Ishikawa (cell line): Measurements from ENCODE around the gene MAST4.

Source experiments
- CEBPB ChIP-seq: IDR thresholded peaks from 2 replicates; pipeline ENCODE4 v1.6.1; 2012
- EGR1 ChIP-seq: IDR thresholded peaks from 2 replicates; pipeline ENCODE4 v1.6.1; 2012
- FOXM1 ChIP-seq: IDR thresholded peaks from 2 replicates; pipeline ENCODE4 v1.6.1; 2012; ENCODE audit warnings: low read depth, borderline replicate concordance
- MAX ChIP-seq: IDR thresholded peaks from 2 replicates; pipeline ENCODE4 v1.6.1; 2012
- RAD21 ChIP-seq: IDR thresholded peaks from 2 replicates; pipeline ENCODE4 v1.6.1; 2012; ENCODE audit warnings: low read depth
- TAF1 ChIP-seq: IDR thresholded peaks from 2 replicates; pipeline ENCODE4 v1.6.1; 2012; ENCODE audit warnings: low read depth, mild to moderate bottlenecking
- TCF12 ChIP-seq: IDR thresholded peaks from 2 replicates; pipeline ENCODE4 v1.6.1; 2012; ENCODE audit warnings: low read depth
- TEAD4 ChIP-seq: IDR thresholded peaks from 2 replicates; pipeline ENCODE4 v1.6.1; 2012
- USF1 ChIP-seq: IDR thresholded peaks from 2 replicates; pipeline ENCODE4 v1.6.1; 2012
- YY1 ChIP-seq: IDR thresholded peaks from 2 replicates; pipeline ENCODE4 v1.6.1; 2012; ENCODE audit warnings: low read depth
- ZBTB7A ChIP-seq: IDR thresholded peaks from 2 replicates; pipeline ENCODE4 v1.6.1; 2012; ENCODE audit warnings: low read depth

The MAST4 gene

GRCh38 chr5:67216564-67216963, 620.4 kb downstream of the MAST4 start:
- no peak for TF ChIP-seq TAF1
- TF ChIP-seq EGR1, result no peak
- no peak for TF ChIP-seq CEBPB
- no peak for TF ChIP-seq FOXM1
- no peak for TF ChIP-seq ZBTB7A
- TF ChIP-seq USF1, result no peak
- TF ChIP-seq RAD21, result no peak
- TF ChIP-seq MAX, result no peak
- TF ChIP-seq TEAD4, result no peak
- TF ChIP-seq TCF12, result no peak
- TF ChIP-seq YY1, result no peak
